ENCODE measurements around the gene SNF8. TPM values are rescaled to one million over a fixed set of nuclear protein-coding genes. Genes with fewer than 3 reads are reported as not detected.

SNF8 gene
- total and polyA plus RNA-seq, 9 donors: 41.0 to 94.2 (median 66.7) TPM

DNA sequence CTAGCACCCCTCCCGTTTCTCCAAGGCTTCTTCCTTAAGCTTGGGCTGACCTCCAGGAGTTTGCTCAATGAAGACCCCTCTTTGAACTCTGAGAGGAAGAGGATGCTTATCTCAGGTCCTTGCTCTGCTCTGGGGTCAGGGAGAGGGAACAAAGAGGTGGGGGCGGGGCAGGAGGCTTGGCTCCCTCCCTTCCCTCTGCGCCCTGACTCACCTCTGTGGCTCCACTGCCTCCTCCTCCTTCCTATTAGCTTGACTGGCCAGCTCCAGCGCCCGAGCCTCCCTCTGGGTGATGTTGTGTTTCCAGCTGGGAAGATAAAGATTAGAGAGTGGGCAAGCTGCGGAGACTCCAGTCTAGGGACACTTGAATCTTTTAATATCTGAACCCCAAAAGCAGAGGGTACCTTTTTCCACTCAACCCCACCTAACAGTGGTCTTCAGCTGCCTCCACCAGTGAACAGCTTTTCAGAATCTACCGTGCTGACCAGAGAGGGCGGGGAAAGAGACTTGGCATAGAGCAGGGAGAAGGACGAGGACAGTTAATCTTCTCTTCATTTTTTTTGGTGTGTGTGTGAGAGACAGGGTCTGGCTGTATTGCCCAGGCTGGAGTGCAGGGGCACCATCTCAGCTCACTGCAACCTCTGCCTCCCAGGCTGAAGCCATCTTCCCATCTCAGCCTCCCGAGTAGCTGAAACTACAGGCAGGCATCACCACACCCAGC is 17.0 kb upstream of the SNF8 start:
- intact Hi-C loops (cut with DNase I): no loop called here
- Histone ChIP-seq H3K36me3 (no peaks in the 10 kb centered on the region), H3K4me1 (ENCODE audit: insufficient read depth) (no peaks in the 10 kb centered on the region), H3K9me3 (no peaks in the 10 kb centered on the region), H3K27ac (no peak overlapping the region), H3K4me3 (no peak overlapping the region), H3K27me3 (no peaks in the 10 kb centered on the region)
- DNase-seq: no peak
- WGBS, 3 donors: 14 to 17% (median 15%) methylated on average over 10 of the region's 10 CpGs
- TF ChIP-seq EP300 (IDR thresholded peaks at IDR 0.05): no peak
- TF ChIP-seq, protein P1, sequence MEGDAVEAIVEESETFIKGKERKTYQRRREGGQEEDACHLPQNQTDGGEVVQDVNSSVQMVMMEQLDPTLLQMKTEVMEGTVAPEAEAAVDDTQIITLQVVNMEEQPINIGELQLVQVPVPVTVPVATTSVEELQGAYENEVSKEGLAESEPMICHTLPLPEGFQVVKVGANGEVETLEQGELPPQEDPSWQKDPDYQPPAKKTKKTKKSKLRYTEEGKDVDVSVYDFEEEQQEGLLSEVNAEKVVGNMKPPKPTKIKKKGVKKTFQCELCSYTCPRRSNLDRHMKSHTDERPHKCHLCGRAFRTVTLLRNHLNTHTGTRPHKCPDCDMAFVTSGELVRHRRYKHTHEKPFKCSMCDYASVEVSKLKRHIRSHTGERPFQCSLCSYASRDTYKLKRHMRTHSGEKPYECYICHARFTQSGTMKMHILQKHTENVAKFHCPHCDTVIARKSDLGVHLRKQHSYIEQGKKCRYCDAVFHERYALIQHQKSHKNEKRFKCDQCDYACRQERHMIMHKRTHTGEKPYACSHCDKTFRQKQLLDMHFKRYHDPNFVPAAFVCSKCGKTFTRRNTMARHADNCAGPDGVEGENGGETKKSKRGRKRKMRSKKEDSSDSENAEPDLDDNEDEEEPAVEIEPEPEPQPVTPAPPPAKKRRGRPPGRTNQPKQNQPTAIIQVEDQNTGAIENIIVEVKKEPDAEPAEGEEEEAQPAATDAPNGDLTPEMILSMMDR (IDR thresholded peaks at IDR 0.05): no peak
- no peak for TF ChIP-seq POLR2A (IDR thresholded peaks at IDR 0.05)

DNA sequence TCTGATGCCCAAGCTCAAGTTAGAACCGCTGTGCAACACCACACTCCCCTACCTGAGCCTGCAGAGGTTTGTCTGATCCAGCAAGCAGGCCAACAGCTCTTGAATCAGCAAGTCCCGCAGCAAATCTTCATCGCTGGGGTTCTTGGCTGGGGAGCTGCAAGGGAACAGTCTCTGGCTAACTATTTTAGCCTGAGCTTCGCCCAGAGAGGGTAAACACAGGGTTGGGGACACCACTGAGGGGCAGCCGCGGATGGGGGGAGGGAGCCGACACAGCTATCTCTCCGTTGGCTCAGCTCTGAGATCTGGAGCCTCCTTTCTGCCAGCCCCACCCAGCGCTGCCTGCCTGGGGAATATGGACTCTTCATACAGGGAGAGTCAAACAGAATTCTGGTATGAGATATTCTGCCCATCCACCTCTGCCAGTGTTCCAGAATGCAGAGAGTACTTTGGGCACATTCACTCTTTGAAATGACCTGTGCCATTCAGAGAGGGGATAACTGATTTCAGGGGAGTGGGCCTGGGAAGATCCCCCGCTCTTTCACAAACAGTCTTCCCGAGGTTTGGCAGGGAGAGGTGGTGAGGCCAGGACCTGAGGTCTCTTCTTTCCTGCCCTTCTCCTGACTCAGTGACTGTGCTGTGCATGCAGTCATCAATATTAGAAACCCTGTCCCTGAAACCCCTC is 16.3 kb upstream of the SNF8 start:
- DNase-seq: no peak
- H3K9me3 ChIP-seq: no peaks in the 10 kb centered on the region
- H3K4me3 ChIP-seq: no peak overlapping the region
- no peak overlapping the region for H3K27ac ChIP-seq
- intact Hi-C loops (cut with DNase I): no loop called here
- no peaks in the 10 kb centered on the region for H3K27me3 ChIP-seq
- H3K4me1 ChIP-seq (ENCODE audit: insufficient read depth): no peaks in the 10 kb centered on the region
- TF ChIP-seq, protein P1 (IDR thresholded peaks at IDR 0.05): no peak
- no peak for TF ChIP-seq EP300 (IDR thresholded peaks at IDR 0.05)
- TF ChIP-seq POLR2A (IDR thresholded peaks at IDR 0.05): no peak
- WGBS, 3 donors: 14 to 24% (median 21%) methylated on average over 11 of the region's 11 CpGs
- no peaks in the 10 kb centered on the region for H3K36me3 ChIP-seq

DNA sequence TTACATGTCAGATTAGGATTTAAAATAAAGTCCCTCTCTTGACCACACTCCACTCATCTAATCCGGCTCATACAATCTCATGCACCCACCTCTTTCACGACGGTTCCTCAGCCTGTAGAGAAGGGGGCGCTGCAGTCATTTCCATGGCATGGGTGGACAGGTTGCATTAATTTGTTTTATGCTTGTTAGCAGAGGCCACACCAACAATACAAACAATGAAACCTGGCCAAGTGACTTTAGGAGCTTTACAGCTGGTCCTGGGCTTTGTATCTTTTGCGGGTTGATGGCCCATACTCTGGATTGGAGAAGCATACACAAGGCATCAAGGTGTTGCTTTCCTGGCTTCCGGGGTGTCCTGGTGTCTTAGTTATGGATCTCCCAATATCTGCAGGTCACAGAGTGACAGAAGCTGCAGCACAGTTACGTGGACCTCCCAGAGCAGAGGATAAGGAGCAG is 9.7 kb upstream of the SNF8 start:
- no peak for DNase-seq
- intact Hi-C loops (cut with DNase I): no loop called here
- Histone ChIP-seq H3K27ac (no peak overlapping the region), H3K36me3 (no peaks in the 10 kb centered on the region), H3K27me3 (no peaks in the 10 kb centered on the region), H3K4me3 (no peak overlapping the region), H3K9me3 (no peaks in the 10 kb centered on the region), H3K4me1 (ENCODE audit: insufficient read depth) (no peaks in the 10 kb centered on the region)
- TF ChIP-seq, protein P1 (IDR thresholded peaks at IDR 0.05): no peak
- TF ChIP-seq EP300 (IDR thresholded peaks at IDR 0.05) (no peak), POLR2A (IDR thresholded peaks at IDR 0.05) (no peak)
- 28 to 31% (median 28%) methylated on average over 7 of the region's 7 CpGs for WGBS, 3 donors

DNA sequence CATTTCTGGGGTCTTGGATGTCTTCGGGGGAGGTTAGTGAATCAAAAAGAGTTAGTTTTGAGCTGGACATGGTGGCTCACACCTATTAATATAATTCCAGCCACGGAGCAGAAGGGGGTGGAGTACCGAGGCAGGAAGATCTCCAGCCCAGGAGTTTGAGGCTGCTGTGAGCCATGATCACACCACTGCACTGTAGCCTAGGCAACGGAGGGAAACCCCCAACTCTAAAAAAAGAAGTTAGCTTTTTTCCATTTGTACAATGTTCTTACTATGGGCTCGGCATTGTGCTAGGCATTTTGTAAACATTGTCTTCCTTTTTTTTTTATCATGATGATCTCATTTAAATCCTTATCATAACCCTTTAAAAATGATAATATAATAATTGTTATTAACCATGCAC is 8.3 kb upstream of the SNF8 start:
- no peak overlapping the region for H3K27ac ChIP-seq
- no peaks in the 10 kb centered on the region for H3K4me1 ChIP-seq (ENCODE audit: insufficient read depth)
- no peak for TF ChIP-seq POLR2A (IDR thresholded peaks at IDR 0.05)
- TF ChIP-seq EP300 (IDR thresholded peaks at IDR 0.05): no peak
- TF ChIP-seq, protein P1 (IDR thresholded peaks at IDR 0.05): no peak
- no peak for DNase-seq
- no peaks in the 10 kb centered on the region for H3K9me3 ChIP-seq
- intact Hi-C loops (cut with DNase I): no loop called here
- no peaks in the 10 kb centered on the region for H3K36me3 ChIP-seq
- no peaks in the 10 kb centered on the region for H3K27me3 ChIP-seq
- WGBS, 3 donors: 32 to 38% (median 36%) methylated on average over 5 of the region's 5 CpGs
- H3K4me3 ChIP-seq: no peak overlapping the region

Measured in ovary (tissue), 9 donors.